HG03442 (cell line): ENCODE data around the gene SESN3.
"Not testable (repeated sequence)": the region's sequence is repeated elsewhere in the genome, so short reads cannot be mapped to it uniquely, and the experiment has no call there.

Source experiments
- ATAC-seq: cut with Tn5 transposase; IDR thresholded peaks from one replicate; pipeline ENCODE4 v1.9.1; 2021; ENCODE audit warnings: mild to moderate bottlenecking, moderate library complexity; ENCODE audit not compliant: unreplicated experiment

Gene SESN3

DNA sequence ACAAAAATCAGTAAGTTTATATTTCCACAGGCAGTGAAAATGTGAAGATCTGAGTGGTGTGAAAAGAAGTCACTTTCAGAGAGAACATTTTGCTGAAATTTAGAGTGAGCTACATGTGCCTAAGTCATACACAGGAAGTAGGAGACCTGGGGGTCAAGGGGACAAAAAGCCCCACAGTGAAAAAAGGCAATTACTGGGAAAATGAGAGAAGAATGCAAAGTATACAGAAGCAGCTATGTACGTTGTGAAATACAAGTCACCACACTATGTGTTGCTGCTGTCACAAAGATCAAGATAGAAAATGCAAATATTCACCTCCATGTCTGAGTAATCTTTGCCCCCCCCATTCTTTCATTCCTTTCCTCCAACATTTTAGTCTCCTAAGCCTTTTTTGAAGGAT lies 21.6 kb upstream of the SESN3 start:
- ATAC-seq, result no peak

DNA sequence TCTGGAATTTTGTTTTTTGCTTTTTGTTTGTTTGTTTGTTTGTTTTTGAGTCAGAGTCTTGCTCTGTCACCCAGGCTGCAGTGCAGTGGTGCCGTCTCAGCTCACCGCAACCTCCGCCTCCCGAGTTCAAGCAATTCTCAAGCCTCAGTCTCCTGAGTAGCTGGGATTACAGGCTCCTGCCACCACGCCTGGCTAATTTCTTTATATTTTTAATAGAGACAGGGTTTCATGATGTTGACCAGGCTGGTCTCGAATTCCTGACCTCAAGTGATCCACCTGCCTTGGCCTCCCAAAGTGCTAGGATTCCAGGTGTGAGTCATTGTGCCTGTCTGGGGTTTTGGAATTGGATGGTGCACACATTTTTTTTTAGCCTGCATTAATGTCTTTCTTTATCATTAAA lies 20.9 kb upstream of the SESN3 start:
- not testable (repeated sequence) for ATAC-seq

DNA sequence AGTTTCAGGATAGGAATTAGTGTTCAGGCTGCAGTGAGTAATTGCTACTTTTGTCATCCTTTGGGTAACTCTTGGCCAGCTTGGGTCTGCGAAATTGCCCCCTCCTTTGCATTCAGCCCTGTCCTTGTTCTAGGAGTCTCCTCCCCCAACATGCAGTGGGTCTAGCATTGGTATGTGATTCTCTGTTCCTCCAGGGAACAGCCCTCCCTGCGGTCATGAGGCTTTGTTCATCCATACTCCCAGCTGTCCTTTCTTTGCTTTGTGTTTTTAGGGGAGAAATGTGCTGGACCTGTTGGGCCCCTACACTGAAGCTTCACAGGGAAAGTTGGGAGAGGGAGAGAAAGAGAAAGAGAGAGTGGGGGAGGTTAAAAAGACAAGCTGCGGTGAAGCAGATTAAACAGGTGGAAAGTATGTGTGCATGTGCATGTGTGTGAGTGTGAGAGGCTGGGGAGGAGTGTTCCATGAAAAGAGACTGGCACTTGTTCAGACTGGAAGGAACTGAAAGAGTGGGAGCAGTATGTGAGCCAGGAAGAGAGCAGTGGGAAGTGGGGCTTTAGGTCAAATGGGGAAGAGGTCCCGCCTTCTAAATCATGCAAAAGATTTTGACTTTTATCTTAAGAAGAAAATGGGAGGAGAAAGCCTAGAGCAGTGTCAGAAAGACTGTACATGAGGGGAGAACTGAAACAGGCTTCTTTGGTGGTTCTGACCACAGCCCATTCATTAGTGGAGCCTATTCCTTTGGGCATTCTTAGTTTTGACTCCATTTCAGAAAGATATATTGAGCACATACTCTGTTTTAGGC lies 17.9 kb upstream of the SESN3 start:
- peak; percentile 89 for ATAC-seq

DNA sequence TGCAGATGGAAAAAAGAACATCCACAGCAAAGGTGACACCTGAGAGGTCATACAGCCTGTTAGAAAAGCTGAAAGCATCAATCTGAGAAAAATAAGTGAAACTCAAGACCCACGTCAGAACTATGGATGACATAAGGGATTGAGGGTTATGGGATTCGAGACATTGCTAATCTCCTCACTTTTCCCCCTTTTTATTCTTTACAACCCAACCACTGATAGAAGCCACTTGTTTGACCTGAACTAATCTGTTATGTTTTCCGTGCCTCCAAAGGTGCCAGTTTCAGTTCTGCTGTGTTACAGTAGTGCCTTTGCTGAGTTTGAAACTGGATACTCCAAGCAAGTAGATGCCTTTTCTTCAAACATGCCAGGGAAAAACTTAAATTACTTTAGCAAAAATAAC lies 16.9 kb upstream of the SESN3 start:
- ATAC-seq, result no peak

DNA sequence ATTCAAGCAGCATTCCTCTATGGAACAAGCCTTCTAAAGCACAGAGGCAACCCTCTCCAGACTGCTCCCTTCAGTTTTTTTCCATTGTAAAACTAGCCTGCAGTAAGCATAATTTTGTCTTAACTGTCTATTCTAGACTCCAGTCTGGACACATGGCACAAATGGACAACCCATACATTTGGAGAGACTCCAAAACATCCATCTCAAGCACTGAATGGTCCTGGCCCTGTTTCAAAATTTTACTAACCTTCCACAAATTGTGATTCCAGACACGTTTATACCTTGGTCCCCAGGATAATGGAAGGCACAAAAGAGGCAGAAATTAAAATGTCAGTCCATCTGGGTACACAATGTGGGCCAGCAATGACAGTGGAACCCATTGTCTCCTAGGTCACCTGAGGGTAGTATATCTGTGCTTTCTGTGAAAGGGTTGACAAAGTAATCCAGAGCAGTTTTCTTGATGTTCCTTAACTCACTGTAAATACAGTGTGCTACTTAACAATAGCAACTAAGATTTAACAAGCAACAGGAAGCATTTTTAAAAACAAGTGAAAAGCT lies 16.2 kb upstream of the SESN3 start:
- no peak for ATAC-seq

DNA sequence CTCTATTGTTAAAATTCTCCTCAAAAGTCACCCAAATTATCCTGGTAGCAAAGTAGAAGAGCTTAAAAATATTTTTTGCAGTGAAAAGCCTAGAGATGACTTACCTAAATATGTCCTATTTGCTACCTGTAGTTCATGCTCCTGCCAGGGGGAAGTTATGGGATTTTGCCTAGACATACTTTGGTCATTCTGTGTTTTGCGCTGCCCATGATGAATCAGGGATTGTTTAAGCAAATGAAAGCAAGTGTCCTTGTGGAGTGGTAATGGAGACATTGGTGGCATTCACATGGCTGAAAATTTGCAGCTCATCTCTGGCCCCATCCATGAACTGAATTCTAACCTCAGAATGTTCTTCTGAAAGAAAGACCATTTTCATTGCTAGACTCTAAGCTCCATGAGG lies 14.6 kb upstream of the SESN3 start:
- no peak for ATAC-seq

DNA sequence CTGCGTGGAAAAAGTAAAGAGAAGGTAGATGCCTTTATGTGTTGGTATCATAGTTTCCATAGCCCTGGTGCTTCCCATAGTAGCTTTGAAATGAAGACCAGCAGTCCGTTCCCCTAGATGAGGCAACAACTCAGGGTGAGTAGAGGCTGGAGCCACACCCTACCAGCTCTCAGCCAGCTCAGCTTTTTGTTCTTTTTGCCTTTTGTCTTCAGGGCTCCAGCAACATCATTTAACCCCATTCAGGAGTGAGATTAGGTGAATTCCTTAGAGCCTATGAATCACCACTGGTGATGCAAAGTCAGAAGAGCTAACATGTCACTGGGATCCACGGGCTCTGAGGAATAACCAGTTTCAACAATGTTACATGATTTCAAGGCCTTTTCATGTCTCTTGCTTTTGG lies 14.0 kb upstream of the SESN3 start:
- no peak for ATAC-seq

DNA sequence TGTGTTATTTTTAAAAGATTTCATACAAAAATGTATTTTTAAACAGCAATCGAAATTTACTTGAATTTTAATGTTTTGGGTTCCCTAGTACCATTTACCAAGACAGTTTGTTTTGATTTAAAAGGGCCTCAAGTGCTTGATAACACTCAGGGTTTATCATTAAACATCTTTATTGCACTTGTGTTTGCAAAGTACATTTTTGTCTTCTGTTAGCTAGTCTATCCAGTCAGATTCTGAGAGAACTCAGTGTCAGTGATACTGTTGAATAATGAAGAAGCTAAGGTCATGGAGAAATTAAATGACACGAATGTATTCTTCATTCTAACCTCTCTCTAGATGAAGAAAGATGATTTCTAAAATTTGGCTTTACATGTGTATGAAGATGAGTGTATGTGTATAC lies 12.7 kb upstream of the SESN3 start:
- ATAC-seq, result no peak

DNA sequence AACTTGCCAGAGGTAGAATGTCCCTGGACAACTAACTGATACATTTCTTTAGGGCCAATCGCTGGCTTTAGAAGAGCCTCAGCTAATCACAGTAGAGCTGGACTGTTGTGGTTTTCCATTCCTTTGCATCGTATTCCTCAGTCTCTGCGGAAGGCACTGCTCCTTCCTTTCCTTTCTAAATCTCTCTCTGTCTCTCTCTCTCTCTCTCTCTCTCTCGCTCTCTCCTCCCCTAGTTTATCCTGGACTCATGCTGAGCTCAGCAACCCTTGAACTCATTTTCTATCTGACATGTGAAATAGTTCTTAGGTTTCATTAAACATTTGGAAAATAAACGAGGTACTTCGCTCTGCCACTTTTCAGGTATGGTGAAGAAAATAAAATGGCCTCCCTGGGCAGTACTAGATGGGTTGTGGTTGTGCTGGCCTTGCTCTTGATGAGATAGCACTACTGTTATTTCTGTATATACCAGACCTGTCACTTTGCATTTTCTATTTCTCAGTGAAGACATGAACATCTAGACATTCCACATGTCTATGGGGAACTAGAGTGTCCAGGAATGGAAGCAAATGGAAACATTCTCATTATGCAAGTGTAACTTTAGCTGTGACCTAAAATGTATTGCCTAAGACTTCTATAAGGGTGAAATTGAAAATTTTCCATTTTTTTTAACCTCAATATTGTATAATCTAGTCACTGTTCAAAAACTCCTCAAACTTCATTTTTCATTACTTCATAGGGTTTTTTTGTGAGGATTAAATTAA lies 12.0 kb upstream of the SESN3 start:
- ATAC-seq, result no peak

DNA sequence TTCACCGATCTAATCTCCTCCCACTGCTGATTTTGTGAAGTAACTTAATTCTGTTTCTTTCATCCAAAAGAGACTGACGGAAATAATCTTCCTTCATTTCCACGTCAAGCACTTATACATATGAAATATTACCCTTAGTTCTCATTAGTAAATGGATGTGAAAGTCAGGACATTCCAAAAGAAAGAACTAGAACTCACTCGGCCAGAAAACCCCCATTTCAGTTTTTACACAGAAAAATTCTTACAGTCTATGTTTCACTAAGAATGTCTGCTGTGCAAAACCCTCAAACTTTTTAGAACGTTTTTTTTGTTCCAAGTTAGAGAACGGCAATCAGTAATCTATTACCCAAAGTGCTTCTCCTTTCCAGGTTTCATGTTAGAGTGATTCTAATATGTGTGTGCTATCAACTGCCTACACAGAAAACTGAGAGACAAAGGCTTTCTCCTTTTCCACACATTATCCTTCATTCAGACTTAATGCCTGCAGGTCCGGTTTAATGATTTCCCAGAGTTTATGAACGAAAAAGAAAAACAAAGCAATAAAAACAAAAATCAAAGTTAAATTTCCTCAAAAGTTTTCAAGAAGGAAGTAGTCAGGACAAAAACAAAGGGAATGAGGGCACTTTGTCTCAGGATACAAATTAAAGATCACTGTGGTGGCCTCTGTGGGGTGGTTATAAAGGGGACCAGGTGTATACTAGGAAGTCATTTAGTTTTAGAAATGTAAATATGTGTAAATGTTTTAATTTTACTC lies 11.3 kb upstream of the SESN3 start:
- peak; percentile 42 for ATAC-seq

DNA sequence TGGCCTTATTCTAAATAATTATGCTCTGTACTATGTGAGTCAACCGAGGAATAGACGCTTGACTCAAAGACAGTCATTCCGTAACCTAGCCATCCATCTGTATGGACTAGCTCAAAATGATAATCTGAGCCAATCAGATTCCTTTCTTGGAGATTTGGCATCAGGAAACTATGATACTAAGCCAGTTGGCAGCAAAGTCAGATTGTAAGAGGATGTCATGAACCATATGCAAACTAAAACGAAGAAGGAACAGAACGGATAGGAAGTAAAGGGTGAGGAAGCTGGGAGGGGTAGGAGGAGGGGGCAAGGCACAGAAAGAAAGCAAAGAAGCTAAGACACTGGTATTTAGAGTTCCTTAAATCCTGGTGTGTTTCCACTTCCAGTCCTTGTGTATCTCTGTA lies 10.7 kb upstream of the SESN3 start:
- peak; percentile 85 for ATAC-seq

DNA sequence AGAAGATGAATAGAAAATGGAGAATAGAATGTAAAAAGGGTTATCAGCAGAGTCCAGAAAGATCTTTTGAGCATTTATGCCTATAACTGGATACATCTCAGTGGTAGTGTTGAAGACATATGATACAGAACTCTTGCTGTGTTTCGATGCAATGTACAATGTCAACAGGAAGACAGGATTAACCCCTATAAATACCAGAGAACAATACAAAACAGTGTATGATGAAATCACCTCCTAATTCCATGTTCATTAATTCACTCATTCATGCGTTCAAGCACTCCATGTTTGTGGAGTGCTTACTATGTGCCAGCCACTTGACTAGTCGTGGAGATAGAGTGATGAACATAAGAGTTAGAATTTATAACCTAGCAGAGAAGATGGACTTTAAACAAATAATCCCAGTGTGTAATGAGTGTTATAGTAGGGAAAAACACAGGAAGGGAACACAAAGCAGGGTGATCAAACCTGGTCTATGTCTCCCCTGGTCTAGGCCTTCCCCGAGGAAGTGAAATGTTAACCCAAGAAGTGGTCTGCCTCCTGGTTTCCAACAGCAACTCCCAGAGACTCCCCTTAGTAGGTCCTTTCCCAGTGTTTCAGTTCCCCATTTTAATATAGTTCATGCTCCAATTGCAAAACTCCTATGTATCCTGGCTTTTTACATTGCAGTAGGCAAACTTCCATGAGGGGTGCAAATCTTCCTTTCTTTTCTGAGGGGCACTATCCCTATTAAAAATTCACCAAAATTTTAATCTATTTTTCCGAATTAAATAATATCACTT lies 9.1 kb upstream of the SESN3 start:
- no peak for ATAC-seq

DNA sequence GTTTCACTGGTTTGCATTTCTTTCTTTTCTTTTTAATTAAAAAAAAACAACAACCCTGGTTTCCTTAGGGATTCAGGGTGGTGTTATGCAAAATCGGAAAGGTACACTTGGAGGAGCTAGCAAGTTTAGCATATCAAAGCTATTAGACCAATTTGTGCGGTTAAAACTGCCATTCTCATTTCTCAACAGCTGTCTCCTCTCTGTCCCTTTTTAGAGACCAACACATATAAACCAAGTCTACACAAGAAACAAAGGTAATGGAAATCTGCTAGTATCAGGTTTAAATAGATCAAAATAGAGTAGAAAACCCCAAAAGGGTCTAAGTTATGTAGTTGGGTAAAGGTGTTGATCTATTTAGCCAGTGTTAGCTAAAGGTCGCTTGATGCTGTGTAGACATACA lies 1.7 kb upstream of the SESN3 start:
- no peak for ATAC-seq

DNA sequence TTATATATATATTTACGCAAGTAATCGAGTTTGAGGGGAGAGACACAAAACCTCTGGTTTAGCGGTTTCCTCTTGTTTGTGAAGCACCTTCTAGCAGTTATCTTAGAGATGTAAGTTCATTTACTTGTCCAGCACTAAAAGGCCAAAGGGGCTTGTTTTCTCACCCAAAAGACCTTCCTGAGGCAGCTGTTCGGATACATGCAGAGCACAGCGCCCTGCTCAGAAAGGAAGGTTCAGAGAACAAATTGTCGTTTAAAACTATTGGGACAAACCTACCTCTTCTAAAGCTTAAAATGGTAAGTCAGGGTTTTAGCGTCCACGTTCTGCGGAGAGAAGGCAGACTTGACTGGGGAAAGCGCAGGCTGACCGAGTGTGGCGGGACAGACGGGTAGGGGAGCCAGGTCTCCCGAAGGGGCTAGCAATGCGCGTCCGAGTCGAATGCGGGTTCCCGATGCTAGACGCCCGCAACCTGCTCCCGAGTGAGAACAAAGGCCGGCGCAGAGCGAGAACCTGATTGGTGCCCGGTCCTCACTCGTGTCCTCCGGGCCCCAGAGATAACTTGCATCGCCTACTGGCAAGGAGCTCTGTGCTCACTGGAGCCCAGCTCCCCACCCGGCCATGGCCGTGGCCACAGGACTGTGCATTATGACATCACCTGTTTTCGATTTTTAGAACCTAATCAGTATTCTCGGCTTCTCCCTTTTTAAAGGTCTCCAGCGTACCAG lies 1.0 kb upstream of the SESN3 start:
- ATAC-seq, result no peak

DNA sequence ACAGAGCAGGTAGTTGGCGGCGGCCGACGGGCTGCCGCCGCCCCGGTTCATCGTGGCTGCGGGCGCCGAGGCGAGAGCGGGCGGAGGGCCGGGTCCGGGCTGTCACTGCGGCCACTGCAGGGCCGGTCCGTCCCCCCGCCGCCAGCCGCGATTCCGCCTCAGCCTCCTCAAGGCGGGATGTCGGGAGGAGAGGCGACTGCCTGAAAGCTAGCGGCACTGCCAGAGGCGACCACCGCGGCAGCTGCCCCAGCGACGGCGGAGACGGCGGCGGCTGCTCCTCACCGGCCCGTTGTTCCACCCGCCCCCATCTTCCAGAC lies 234 bp downstream of the SESN3 start:
- peak; percentile 11 for ATAC-seq

DNA sequence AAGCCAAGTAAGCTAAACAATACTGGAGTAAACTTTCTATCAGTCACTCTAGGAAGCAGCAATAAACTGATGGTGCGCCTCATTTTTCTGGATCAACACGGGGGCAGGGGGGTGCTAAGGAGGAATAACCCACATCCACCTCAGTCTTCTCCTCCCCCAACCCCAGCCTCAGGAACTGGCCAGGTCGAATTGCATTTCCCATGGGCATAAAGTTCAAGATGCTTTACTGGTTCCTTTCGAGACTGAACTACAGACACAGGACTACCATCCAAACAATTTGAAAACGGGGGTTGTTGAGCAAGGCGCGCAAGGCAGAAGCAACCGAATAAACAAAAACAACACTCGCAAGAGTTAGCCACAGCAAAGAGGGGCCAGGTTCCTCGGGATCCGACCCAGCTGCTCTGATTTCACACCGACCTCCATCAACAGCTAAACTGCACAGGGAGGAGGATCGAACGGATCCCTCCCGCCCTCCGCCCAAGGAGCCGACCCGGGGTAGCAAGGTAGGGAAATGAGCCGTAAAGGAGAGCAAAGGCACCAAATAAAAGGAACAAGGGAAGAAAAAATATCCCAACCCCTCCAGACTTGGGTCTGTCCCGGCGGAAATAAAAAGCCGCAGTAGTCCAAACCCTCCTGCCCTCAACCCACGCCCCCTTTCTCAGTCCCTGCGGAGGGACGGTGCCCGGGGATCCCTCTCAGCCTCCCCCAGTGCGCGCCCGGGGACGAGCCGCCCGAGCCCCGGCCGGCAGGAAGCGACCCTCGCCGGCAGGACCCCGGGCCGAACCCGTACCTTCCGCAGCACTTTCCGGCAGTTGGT lies 801 bp downstream of the SESN3 start:
- no peak for ATAC-seq

DNA sequence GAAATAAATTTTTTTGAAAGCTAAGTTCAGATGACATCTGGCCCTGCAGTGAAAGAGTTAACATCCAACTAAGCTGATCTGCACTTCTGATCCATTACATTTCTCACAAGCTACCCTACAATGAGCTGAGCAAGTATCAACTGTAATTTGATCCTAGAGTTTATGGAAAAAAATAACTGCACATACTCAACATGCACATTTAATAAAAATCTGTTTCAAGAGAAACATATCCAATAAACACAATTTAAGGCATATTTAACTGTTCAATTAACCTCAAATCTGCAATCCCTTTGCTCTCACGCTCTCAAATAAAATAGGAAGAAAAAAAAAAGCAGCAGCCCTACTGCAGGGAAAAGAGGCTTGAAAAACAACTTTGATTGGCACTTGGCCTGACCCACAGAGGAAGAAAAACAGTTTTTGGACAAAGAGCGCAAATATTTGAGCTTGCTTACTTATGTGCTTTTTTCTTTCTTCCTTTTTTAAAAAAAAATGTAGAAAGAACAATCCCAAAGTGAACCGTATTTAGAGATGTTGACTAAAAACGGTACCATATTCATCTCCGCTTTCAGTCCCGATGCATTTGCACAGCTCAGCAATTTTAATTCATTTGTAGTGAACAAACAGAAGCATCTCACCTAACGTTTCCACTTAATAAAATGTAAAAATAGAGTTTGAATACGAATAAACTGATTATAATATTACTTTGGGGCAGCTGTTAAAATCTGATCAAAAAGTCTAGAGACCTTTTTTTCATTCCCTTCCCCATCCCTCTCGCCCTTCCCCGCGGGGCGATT lies 1.6 kb downstream of the SESN3 start:
- ATAC-seq, result no peak

DNA sequence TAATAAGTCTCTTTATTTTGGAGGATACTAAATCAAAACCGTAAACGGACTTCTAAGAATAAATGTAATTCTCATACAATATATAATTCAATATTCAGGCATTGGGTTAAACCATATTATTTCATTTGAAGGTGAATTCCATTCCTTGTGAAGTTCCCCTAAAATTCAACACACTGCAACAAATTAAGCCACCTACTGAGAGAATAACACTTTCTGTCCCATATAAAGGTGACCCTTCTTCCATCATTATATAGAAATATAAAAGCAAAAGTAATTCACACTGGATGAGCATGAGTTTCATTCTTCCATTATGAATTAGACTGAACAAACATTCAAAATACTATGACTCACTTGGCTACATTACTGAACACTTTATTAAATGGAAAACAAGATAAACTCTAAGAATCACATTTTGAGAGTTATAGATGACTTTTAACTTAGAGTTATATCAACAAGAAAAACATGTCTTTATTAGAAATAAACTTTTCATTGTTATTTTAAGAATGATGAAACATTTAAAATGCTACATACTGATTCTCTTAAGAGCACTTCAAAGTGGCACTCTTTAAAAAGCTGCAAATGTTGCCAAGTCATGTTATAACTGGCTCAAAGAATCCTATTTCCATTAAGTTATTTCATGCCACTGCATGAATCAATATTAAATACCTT lies 2.8 kb downstream of the SESN3 start:
- no peak for ATAC-seq
